ENCODE results near the gene CALU.

CALU gene

DNA sequence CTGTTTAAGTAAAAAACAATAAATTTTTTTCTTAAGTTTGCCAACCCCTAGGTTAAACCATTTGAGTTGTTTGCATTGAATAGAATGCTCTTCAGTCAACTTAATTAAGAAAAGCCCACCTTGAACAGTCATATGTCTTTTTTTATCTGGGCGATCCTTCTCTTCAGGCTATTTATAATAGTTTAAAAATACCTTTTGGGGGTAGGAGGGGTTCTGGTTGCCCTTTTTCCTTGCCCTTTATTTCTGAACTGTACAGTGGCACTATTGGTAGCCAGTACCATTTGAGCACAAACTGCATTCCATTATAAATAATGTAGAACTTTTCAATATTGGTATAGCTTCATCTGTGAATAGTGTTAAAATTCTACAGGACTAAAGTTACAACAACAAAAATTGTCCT is 13.1 kb downstream of the CALU start:
- no peak for DNase-seq

DNA sequence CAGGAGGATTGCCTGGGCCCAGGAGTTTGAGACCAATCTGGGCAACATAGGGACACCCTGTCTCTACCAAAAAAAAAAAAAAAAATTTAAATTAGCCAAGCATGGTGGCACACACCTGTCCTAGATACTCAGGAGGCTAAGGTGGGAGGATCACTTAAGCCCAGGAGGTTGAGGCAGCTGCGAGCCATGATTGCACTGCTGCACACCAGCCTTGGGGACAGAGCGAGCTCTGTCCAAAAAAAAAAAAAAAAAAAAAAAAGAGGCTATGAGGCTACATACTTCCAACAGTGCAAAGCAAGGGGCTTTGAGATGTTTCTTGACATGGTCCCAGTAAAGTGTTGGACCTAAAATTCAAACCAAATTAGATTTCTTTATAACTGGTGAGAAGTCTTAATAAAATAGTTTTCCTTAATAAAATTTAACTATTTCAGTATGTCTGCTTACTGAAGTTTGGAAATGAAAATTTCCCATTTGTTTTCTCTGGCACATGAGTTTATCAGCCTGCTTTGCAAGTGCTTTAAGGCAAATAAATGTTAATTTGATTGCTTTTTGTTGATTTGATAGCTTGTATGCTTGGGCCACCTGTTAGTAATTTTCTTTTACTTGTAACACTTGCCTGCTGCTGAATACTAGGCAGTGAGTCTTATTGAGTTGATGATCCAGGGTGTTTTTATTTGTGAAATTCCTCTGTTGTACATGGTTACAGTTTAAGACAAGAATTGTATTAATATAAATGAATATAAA is 16.1 kb downstream of the CALU start:
- no peak for DNase-seq

GRCh38 chr7:128755819-128756476 is 16.8 kb downstream of the CALU start:
- no peak for DNase-seq

DNA sequence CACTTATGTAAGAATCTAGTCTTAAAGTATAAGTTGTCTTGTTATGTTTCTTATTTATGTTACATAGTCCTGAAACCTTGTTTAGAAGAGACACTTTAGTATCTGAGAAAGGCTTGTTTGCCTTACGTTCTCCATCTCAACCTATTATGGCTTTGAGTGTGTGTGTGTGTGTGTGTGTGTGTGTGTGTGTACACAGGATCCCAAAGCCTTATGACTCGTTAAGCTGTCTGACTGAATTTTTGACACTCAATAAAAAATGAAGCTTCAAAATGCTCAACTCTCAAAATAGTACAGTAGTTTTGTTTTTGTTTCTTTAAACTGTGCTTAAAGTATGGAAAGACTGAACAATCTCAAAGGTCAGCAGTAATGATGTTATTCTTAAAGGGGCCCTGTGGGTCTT is 18.0 kb downstream of the CALU start:
- no peak for DNase-seq

- no peak for DNase-seq
These were observed 19.4 kb downstream of the CALU start for GRCh38 chr7:128758553-128758952.

DNA sequence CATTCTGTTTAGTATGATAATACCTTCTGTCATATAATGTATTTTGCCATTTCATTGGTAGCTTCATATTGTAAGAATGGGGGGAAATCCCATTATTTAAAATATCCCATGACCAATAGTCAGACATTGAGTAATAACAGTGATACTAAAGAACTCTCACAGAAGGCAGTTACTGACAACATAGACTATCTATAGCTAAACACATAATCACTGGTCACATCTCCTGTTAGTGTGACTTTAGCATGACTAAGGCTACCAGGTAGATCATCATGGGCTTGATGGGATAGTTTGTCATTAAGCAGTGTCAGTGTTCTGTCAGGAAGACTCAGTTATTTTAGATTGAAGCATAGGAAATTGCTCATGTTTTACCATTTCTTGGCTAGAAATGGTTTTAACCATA is 20.1 kb downstream of the CALU start:
- DNase-seq = no peak

DNA sequence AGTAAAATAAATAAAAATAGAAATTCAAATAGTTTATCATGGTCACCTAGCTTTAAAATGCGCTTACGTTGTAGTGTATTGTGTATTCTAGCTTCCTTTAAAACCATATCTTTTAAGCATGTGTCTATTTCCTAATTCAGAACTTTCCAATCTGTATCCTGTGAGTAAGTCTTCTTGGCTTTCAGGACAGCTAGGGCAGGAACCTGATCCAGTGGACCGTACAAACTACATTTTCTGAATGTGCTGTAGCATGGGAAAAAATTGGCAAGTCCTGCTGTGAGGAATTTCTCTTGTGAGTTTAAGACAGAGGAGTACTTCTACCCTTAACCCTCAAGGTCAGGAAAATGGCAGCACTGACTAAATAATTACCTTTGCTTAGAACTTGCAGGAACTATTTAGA is 24.4 kb downstream of the CALU start:
- DNase-seq = no peak

DNA sequence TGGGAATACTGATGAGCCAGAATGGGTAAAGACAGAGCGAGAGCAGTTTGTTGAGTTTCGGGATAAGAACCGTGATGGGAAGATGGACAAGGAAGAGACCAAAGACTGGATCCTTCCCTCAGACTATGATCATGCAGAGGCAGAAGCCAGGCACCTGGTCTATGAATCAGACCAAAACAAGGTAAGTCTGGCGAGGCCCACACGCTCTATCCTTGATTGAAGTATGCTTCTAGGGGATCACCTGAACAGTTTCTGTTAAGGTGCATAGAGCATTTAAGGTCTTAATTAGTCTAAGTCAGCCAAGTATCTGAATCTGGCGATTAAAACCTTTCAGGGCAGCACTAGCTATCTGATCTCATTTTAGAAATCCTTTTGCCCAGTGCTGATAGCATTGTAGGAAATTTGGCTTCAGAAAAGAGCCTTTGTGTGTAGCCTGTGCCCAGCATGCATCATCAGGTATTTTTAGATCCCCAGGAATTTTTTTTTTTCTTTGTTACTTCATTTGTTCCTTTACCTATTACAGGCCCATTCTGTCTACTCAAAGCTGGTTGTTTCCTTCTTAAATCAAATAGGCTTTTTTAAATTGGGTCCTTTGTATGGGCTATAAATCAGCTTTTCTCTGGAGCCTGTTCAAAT is 28.4 kb downstream of the CALU start:
- no peak for DNase-seq

GRCh38 chr7:128770233-128770632 is 31.1 kb downstream of the CALU start:
- no peak for DNase-seq

- no peak for DNase-seq
These were observed 34.4 kb downstream of the CALU start for GRCh38 chr7:128773604-128774003.

DNA sequence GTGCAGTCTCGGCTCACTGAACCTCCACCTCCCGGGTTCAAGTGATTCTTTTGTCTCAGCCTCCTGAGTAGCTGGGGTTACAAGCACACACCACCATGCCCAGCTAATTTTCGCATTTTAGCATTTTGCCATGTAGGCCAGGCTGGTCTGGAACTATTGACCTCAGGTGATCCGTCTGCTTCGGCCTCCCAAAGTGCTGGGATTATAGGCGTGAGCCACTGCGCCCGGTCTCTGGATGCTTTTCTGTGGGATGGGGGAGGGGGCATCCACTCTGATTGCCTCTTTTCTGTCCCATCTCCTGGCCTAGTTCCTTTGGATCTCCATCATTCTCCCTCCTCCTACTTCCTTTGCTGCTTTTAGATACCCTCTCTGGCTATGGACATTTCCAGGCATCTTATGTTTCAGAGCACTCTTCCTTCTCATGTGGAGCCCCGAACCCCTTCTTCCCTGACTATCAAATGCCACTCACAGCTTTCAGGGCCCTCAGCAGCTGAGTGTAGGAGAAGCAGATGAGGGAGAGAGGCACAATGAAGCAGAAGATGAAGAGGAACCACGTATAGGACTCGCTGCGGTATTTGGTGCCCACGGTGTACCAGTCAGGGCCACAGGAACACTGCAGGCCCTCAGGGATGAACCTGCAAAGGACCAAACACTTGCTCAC is 35.0 kb downstream of the CALU start:
- no peak for DNase-seq

- DNase-seq = no peak
These were observed 35.8 kb downstream of the CALU start for GRCh38 chr7:128774921-128775320.

DNA sequence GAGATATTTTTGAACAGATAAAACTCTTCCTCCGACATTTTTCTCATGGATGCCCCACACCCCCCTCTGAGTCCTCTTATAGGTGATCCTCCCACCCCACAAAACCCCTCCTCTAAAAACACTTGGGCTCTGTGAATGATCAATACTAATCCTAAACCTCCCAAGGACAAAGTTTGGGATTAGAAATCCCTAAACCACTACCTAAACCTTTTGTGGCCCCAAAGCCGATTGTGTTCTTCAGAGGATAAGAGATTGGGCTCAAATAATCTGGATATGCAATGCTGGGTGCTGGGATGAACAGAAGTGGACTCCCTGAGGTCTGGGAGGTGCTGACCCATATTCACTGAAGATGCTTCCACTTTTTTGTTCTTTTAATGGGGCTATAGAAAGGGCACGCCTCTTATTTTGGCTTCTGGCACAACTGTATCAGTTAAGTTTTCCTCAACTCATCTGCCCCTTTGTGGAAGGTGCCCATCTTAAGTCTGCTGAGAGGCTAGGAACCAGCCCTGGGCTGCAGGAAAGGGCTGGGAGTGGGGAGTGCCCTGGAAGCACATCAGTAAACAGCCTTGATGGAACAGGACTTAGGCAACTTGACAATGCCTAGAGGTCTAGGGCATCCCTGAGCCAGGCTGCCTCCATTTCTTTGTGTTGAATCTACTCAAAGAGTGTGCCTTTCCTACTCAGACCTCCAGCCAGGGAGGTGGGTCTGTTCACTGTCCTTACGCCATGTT is 36.8 kb downstream of the CALU start, which contains the start of gene OPN1SW:
Gene OPN1SW, minus strand, starts transcription at position 51 of the 731 bp plus-strand sequence. Its CDS starts 13 bp downstream, at position 38.
- DNase-seq = no peak

DNA sequence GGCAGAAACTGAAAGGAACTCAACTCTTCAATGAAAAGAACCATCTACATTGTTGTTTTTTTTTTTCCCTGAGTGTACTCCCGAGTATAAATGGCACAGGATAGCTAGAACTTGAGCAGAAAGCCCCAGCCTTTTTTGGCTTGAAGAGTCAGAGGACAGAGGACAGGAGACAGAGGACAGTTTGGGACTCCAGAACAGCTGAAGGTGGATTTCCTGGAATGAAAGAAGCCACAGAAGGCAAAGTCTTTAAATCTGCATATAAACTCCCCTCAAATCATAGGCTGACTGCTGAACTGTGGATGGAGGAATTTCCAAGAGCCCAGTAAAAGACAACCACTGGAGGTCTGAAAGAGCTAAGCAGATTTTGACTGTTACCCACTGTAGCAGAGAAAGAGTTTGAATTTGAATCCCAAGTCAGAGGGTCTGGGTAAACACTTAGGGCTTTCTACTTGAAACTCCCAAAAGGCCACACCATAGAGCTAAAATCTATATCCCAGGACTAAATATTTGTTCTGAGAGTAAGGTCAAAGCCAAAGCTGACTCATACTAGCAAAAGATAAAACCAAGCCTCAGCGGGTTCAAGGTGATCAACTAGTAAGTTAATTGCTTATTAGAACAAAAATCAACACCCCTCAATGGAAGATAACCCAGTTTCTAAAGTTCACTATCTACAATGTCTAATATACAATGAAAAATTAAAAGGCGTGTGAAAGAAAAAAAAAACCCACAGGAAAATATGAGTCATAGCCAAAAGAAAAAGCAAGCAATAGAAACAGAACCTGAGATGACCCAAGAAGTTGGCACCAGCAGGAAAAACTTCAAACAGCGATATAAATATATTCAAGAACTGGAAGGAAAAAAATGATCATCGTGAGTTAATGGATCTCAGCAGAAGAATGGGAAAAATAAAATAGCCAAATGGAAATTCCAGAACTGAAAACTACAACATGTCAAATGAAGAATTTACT is 38.3 kb downstream of the CALU start:
- DNase-seq = no peak

GRCh38 chr7:128778946-128779345 is 39.8 kb downstream of the CALU start:
- DNase-seq = no peak

GRCh38 chr7:128781126-128781525 is 42.0 kb downstream of the CALU start:
- DNase-seq = no peak

DNA sequence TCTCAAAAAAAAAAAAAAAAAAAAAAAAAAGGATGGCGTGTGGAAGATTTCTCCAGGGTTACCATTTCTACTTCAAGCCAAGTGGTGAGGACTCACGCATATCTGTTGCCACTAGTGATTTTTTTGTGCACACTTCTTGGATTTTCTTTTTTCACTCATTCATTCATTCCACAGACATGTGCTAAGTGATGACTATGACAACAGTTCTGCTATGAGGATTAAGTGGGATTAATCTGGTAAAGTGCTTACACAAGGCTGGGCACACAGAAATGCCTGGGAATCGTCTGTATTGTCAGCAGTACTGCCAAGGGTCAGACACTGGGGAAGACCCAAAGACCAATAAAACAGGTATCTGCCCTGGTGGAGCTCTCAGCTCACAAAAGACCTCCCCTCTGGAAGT is 42.7 kb downstream of the CALU start:
- no peak for DNase-seq

- DNase-seq = no peak
These were observed 44.1 kb downstream of the CALU start for GRCh38 chr7:128783143-128783861.

- DNase-seq = no peak
These were observed 46.6 kb downstream of the CALU start for GRCh38 chr7:128785738-128786137.

All from T-helper 9 cell (primary cell).